ENCODE measurements around the gene APPL2.
"Not testable (repeated sequence)": the region's sequence is repeated elsewhere in the genome, so short reads cannot be mapped to it uniquely, and the experiment has no call there.

APPL2 gene

GRCh38 chr12:105192624-105193225 lies 43.2 kb downstream of the APPL2 start:
- DNase-seq (ENCODE audit: low read depth), result no peak

GRCh38 chr12:105190530-105190929 lies 45.4 kb downstream of the APPL2 start:
- DNase-seq (ENCODE audit: low read depth), result no peak

- DNase-seq (ENCODE audit: low read depth), result no peak
Measured at GRCh38 chr12:105189293-105189692, 46.7 kb downstream of the APPL2 start.

- DNase-seq (ENCODE audit: low read depth), result not testable (repeated sequence)
Measured at GRCh38 chr12:105183976-105184375, 52.0 kb downstream of the APPL2 start.

- DNase-seq (ENCODE audit: low read depth), result not testable (repeated sequence)
Measured at GRCh38 chr12:105183406-105183805, 52.6 kb downstream of the APPL2 start.

DNA sequence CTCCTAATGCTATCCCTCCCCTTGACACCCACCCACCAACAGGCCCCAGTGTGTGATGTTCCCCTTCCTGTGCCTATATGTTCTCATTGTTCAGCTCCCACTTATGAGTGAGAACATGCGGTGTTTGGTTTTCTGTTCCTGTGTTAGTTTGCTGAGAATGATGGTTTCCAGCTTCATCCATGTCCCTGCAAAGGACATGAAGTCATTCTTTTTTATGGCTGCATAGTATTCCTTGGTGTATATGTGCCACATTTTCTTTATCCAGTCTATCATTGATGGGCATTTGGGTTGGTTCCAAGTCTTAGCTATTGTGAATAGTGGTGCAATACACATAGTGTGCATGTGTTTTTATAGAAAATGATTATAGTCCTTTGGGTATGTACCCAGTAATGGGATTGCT lies 56.9 kb downstream of the APPL2 start:
- DNase-seq (ENCODE audit: low read depth), result not testable (repeated sequence)

DNA sequence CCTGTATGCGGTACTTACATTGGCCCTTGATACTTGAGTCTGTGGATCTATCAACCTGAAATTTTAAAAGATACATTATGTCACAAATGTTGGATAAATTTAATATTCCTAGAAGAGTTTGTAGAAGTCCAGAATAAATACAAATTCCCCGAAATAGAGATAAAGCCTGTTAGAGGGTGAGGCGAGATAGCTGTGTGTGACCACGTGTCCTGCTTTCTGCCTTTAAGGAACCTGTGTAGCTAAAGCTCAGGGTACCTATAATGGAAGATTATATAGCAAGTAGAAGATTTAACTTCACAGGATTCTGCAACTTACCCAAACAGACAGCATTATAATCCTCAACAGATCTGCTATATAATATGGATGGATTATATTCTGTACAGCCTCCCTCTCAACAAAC lies 58.8 kb downstream of the APPL2 start:
- no peak for DNase-seq (ENCODE audit: low read depth)

DNA sequence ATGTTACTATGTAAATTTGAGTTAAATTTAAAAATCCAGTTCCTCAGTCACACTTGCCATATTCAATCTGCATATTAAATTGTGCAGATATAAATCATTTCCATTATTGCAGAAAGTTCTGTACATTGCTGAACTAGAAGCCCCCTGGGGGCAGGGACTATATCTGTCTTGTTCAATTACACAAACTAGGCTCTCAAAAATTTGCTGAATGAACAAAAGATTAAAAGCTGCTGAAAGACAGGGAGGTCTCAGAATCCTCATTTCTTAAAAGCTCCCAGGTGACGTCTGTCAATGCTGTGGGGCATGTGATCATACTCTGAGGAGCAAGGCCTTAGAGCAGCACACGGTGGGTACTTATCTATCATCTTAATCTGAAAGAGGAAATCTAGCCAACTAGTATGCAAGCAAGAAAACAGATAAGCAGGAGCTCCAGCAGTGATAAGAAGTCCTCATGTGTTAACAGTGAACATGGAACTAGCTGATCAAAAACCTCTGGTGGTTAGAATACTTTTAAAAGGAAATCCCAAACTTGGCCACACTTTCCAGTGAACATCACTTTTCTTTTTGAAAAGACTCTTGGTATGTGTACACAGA lies 60.5 kb downstream of the APPL2 start:
- DNase-seq (ENCODE audit: low read depth), result no peak

- DNase-seq (ENCODE audit: low read depth), result no peak
Measured at GRCh38 chr12:105171691-105172436, 64.1 kb downstream of the APPL2 start.

DNA sequence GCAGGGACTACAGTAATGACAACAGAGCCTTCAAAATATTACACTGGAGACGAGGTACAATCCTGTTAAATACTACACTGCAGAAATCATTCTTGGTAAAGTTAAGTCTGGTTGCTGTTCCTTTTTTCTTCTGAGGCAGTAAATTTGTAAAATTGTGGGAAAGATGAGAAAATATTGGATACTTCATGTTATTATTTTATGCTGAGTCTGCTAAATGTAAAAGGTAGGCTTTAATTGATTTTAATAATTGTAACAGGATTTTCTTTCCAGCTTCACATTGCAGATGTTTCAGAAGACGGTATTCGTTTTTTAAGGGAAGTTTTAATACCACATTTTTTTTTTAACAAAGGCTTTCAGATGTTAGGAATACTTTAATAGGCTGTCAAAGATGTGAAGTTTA lies 65.8 kb downstream of the APPL2 start:
- DNase-seq (ENCODE audit: low read depth), result no peak

DNA sequence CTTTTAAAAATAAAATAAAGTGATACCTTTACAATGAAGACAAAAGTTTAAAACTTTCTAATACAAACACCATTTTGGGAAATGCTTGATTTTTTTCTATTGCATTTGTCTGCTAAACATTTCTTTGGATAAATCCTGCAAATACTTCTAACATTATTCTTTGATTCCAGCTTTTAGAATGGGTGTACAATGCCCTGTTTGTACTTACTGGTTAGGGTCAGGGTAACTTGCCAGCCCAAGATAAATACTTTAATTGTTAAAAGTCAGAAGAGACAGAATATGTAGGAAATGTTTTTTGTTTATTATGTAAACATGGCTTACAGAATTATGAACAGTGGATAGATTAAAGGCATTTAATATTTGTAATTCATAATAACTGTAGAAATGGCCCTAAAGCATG lies 68.0 kb downstream of the APPL2 start:
- DNase-seq (ENCODE audit: low read depth), result no peak

DNA sequence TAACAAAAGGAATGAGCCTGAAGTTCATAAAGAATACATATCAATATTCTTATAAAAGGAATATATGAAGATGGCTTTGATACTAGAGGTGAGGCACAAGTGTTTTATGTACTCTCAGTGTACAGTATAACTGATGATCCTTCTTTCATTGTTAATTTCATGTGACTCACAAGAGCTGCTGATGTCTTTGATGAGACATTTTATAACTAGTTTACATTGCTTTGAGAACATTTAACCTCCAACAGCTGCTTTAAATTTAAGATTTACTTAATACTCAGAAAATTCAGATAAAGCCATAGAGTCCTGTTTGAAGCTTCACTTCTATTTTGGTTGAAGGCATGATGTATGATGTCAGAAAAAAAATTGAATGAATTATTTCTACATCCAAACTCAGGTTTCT lies 68.6 kb downstream of the APPL2 start:
- DNase-seq (ENCODE audit: low read depth), result peak; percentile 33

- peak; percentile 59 for DNase-seq (ENCODE audit: low read depth)
Measured at GRCh38 chr12:105166736-105167135, 69.2 kb downstream of the APPL2 start.

DNA sequence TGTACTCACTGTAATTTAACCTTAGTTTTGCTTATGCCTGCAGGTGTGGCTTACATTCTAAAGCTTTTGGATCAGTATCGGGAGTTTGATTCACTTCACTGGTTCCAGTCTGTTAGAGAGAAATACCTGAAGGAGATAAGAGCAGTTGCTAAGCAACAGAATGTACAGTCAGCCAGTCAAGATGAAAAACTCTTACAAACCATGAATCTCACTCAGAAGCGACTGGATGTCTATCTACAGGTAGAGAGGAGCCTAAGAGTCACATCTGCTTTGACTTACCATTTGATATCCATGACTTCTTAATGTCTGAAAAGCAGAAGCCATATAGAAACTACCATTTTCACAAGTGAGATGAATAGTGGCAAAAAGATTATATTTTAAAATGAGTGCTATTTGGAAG lies 71.9 kb downstream of the APPL2 start:
- DNase-seq (ENCODE audit: low read depth), result no peak

- no peak for DNase-seq (ENCODE audit: low read depth)
Measured at GRCh38 chr12:105162174-105162573, 73.8 kb downstream of the APPL2 start.

DNA sequence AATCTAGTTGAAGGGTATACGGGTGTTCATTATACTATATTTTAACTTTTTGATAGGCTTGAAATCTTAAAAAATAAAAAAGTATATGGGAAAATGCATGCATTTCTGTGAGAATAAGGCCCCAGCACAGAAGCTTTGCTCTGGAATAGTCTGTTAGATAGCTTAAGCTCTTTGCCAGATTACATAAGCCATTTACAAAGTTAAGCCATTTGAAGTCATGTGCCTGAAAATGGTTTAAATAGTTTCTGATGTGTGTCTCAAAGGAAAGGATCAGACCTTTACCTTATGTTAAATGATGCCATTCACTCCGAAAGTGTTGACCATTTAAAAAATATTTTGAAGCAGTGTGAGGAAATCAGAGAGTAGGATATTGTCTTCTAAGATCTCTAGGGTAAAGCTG lies 77.1 kb downstream of the APPL2 start:
- DNase-seq (ENCODE audit: low read depth), result no peak

- no peak for DNase-seq (ENCODE audit: low read depth)
Measured at GRCh38 chr12:105157606-105158005, 78.4 kb downstream of the APPL2 start.

GRCh38 chr12:105156260-105156659 lies 79.7 kb downstream of the APPL2 start:
- no peak for DNase-seq (ENCODE audit: low read depth)

- DNase-seq (ENCODE audit: low read depth), result no peak
Measured at GRCh38 chr12:105142259-105142658, 93.7 kb downstream of the APPL2 start.

DNA sequence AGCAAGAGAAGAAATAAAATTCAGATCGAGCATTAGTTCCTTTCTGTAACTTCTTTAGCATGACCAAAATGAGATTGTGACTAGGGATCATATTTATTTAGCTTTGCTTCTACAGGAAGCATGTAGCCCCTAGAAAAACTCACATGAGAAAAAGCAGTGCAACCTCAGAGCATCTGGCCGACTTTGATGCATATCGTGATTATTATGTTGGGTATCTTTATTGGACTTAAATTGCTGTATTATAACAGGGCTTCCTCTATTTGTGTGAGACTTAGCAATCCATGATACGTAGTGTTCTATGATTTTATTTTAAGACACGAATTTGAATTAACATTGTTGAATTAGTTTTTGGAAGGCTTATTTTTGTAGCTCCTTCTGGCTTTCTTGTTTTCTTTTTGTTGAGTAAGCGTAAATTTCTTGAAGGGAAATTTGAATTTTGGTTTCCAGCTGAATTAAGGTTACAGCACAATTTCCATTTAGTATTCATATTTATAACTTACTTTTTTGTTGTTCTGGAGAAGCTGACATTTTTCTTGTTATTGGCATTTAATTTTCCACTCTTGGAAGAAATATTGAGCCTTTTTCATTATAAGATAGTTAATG lies 94.6 kb downstream of the APPL2 start:
- DNase-seq (ENCODE audit: low read depth), result no peak

DNA sequence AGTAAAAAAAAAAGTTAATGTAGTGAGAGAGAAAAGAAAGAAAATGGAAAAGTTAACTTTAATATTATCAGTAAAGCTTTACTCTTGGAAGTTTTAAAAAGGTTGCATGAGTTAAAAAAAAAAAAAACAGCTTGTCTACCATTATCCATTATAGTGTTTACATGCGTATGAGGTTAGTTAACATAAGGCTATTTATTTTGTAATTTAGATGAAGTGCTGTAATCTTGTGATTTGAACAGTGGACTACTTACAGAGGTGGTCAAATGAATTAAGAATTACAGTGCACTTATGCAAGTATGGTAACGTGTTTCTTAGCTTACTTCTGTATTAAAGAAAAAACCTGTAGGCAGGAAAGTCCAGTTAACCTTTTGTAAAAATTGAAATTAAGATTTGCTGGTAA lies 97.7 kb downstream of the APPL2 start:
- no peak for DNase-seq (ENCODE audit: low read depth)
